GM23248 (cell line): ENCODE results near the gene PYCR2. TPM values are rescaled to one million over a fixed set of nuclear protein-coding genes. Genes with fewer than 3 reads are reported as not detected.

Experiments used
- DNase-seq: peaks from one replicate; pipeline ENCODE4 v3.0.0-alpha.2; 2015
- H2AFZ ChIP-seq: fragments of 200-600 bp; sonication (generic); 2 replicates; pipeline ENCODE4 v1.6.1; 2016; ENCODE audit warnings: antibody characterized with exemption
- H3F3A ChIP-seq: fragments of 200-600 bp; sonication (generic); 2 replicates; pipeline ENCODE4 v1.6.1; 2016; ENCODE audit warnings: mild to moderate bottlenecking, antibody characterized with exemption, mixed run types; ENCODE audit not compliant: insufficient read depth
- H3K27ac ChIP-seq: fragments of 200-600 bp; sonication (generic); 2 replicates; pipeline ENCODE4 v1.5.1; 2016; ENCODE audit warnings: mild to moderate bottlenecking
- H3K27me3 ChIP-seq: fragments of 200-600 bp; sonication (generic); replicated peaks from 2 replicates; pipeline ENCODE4 v1.6.1; 2016; ENCODE audit warnings: mild to moderate bottlenecking; ENCODE audit not compliant: insufficient read depth
- H3K36me3 ChIP-seq: fragments of 200-600 bp; sonication (generic); 2 replicates; pipeline ENCODE4 v1.6.1; 2016; ENCODE audit warnings: low read depth, mild to moderate bottlenecking
- H3K4me1 ChIP-seq: fragments of 200-600 bp; sonication (generic); 2 replicates; pipeline ENCODE4 v1.6.1; 2016; ENCODE audit warnings: mild to moderate bottlenecking; ENCODE audit not compliant: insufficient read depth
- H3K4me2 ChIP-seq: fragments of 200-600 bp; sonication (generic); one replicate; pipeline ENCODE4 v1.6.1; 2016; ENCODE audit warnings: mild to moderate bottlenecking; ENCODE audit not compliant: unreplicated experiment
- H3K4me3 ChIP-seq: fragments of 200-600 bp; sonication (generic); 2 replicates; pipeline ENCODE4 v1.5.1; 2016; ENCODE audit warnings: mild to moderate bottlenecking
- H3K79me2 ChIP-seq: fragments of 200-600 bp; sonication (generic); 2 replicates; pipeline ENCODE4 v1.6.1; 2016; ENCODE audit warnings: mild to moderate bottlenecking; ENCODE audit not compliant: insufficient read depth
- H3K9ac ChIP-seq: fragments of 200-600 bp; sonication (generic); 2 replicates; pipeline ENCODE4 v1.6.1; 2016; ENCODE audit warnings: mild to moderate bottlenecking
- H3K9me2 ChIP-seq: fragments of 200-600 bp; sonication (generic); 2 replicates; pipeline ENCODE4 v1.6.1; 2016; ENCODE audit warnings: mixed run types, mild to moderate bottlenecking, moderate library complexity; ENCODE audit not compliant: insufficient read depth
- H3K9me3 ChIP-seq: fragments of 200-600 bp; sonication (generic); one replicate; pipeline ENCODE4 v1.6.1; 2017; ENCODE audit warnings: low read depth
- H4K20me1 ChIP-seq: fragments of 200-600 bp; sonication (generic); 2 replicates; pipeline ENCODE4 v1.6.0; 2016; ENCODE audit not compliant: insufficient read depth
- EZH2 ChIP-seq: fragments of 200-600 bp; sonication (generic); IDR thresholded peaks from 2 replicates; pipeline ENCODE4 v1.6.1; 2018; ENCODE audit warnings: antibody characterized with exemption, mild to moderate bottlenecking; ENCODE audit not compliant: insufficient read depth, poor library complexity, severe bottlenecking
- EZH2phosphoT487 ChIP-seq: fragments of 200-600 bp; sonication (generic); IDR thresholded peaks from 2 replicates; pipeline ENCODE4 v1.6.1; 2018; ENCODE audit warnings: antibody characterized with exemption, moderate library complexity, mild to moderate bottlenecking, low read depth; ENCODE audit not compliant: insufficient read depth
- WGBS, 2 experiments: methylation state at CpG; one replicate each; pipeline ENCODE4 v1.1.6; 2015 to 2017; ENCODE audit warnings: low lambda C conversion rate in 2 of 2, low coverage in 1 of 2; ENCODE audit errors: missing lambda C conversion rate in 2 of 2; 5-methylcytosine and 5-hydroxymethylcytosine counted together
- in situ Hi-C: fragments of 300-500 bp; cut with MboI; formaldehyde crosslinking; loops from 2 replicates; pipeline ENCODE4 v1.15.0; 2020
- polyA plus RNA-seq: library from polyadenylated mRNA; unstranded; fragments of >200 nt; fragmentation: Nextera tagmentation; extraction: Ambion mirVana; gene quantifications from 2 replicates; pipeline ENCODE4 v1.2.1, GENCODE V29; 2016
- total RNA-seq: library from RNA; depleted of rRNA; stranded (reverse); fragments of >200 nt; shearing (Covaris generic); gene quantifications from 2 replicates; pipeline ENCODE4 v1.2.3, GENCODE V29; 2014

PYCR2 gene
- total and polyA plus RNA-seq, 2 experiments from 2014 or later, result 55.5 to 59.1 TPM

GRCh38 chr1:225944387-225944786 is 20.3 kb upstream of the PYCR2 start:
- 95 to 100% methylated on average over 2 of the region's 2 CpGs for WGBS, 2 experiments

GRCh38 chr1:225943582-225943981 is 19.5 kb upstream of the PYCR2 start:
- no peak overlapping the region for H3K4me3 ChIP-seq
- in situ Hi-C loops, result no loop called here
- 73 to 75% methylated on average over 4 of the region's 4 CpGs for WGBS, 2 experiments
- H3K9me3 ChIP-seq, result no peaks in the 10 kb centered on the region
- H3K4me2 ChIP-seq, result no peak overlapping the region
- H3K36me3 ChIP-seq, result no peaks in the 10 kb centered on the region
- H3K9me2 ChIP-seq, result no peaks in the 10 kb centered on the region
- H3K9ac ChIP-seq, result no peak overlapping the region
- no peaks in the 10 kb centered on the region for H3K79me2 ChIP-seq
- H3K27me3 ChIP-seq, result 0 out of 2 replicates have a peak, but pooled peaks cover 8% of the 10 kb centered on the region
- H3K27ac ChIP-seq, result no peak overlapping the region
- no peaks in the 10 kb centered on the region for H4K20me1 ChIP-seq
- no peaks in the 10 kb centered on the region for H3K4me1 ChIP-seq
- no peaks in the 10 kb centered on the region for H3F3A ChIP-seq
- DNase-seq, result no peak
- no peak overlapping the region for H2AFZ ChIP-seq
- TF ChIP-seq EZH2, result no peak
- TF ChIP-seq EZH2phosphoT487, result no peak

More at GRCh38 chr1:225944387-225944786, 20.3 kb upstream of the PYCR2 start:
- no peak overlapping the region for H3K9ac ChIP-seq
- no peak for DNase-seq
- no peaks in the 10 kb centered on the region for H3K4me1 ChIP-seq
- no peak overlapping the region for H3K4me2 ChIP-seq
- H3K36me3 ChIP-seq, result no peaks in the 10 kb centered on the region
- H3K9me3 ChIP-seq, result no peaks in the 10 kb centered on the region
- H3K79me2 ChIP-seq, result no peaks in the 10 kb centered on the region
- TF ChIP-seq EZH2, result no peak
- TF ChIP-seq EZH2phosphoT487, result no peak
- H2AFZ ChIP-seq, result no peak overlapping the region
- H3K27ac ChIP-seq, result no peak overlapping the region
- no peak overlapping the region for H3K4me3 ChIP-seq
- in situ Hi-C loops, result no loop called here
- H4K20me1 ChIP-seq, result no peaks in the 10 kb centered on the region
- H3K27me3 ChIP-seq, result 0 out of 2 replicates have a peak, but pooled peaks cover 8% of the 10 kb centered on the region
- no peaks in the 10 kb centered on the region for H3F3A ChIP-seq
- no peaks in the 10 kb centered on the region for H3K9me2 ChIP-seq

GRCh38 chr1:225942574-225942973 is 18.5 kb upstream of the PYCR2 start:
- no peak for DNase-seq
- TF ChIP-seq EZH2 (no peak), EZH2phosphoT487 (no peak)
- Histone ChIP-seq H4K20me1 (no peaks in the 10 kb centered on the region), H3K4me1 (no peaks in the 10 kb centered on the region), H3K9me2 (no peaks in the 10 kb centered on the region), H3K27ac (no peak overlapping the region), H3K4me3 (no peak overlapping the region), H3K4me2 (no peak overlapping the region), H3K27me3 (0 out of 2 replicates have a peak, but pooled peaks cover 8% of the 10 kb centered on the region), H3K9ac (no peak overlapping the region), H3F3A (no peaks in the 10 kb centered on the region), H3K36me3 (no peaks in the 10 kb centered on the region), H3K79me2 (no peaks in the 10 kb centered on the region), H2AFZ (no peak overlapping the region), H3K9me3 (no peaks in the 10 kb centered on the region)
- WGBS, 2 experiments, result 77 to 81% methylated on average over 7 of the region's 7 CpGs
- in situ Hi-C loops, result no loop called here

GRCh38 chr1:225941942-225942222 is 17.8 kb upstream of the PYCR2 start:
- H3K9me3 ChIP-seq, result no peaks in the 10 kb centered on the region
- 22 to 25% methylated on average over 1 of the region's 1 CpG for WGBS, 2 experiments
- H3K27ac ChIP-seq, result no peak overlapping the region
- 0 out of 2 replicates have a peak, but pooled peaks cover 7% of the 10 kb centered on the region for H3K27me3 ChIP-seq
- H3K79me2 ChIP-seq, result no peaks in the 10 kb centered on the region
- H3F3A ChIP-seq, result no peaks in the 10 kb centered on the region
- in situ Hi-C loops, result no loop called here
- no peak overlapping the region for H2AFZ ChIP-seq
- H3K9ac ChIP-seq, result no peak overlapping the region
- H4K20me1 ChIP-seq, result no peaks in the 10 kb centered on the region
- no peaks in the 10 kb centered on the region for H3K36me3 ChIP-seq
- DNase-seq, result no peak
- H3K4me3 ChIP-seq, result no peak overlapping the region
- H3K9me2 ChIP-seq, result no peaks in the 10 kb centered on the region
- no peak overlapping the region for H3K4me2 ChIP-seq
- no peaks in the 10 kb centered on the region for H3K4me1 ChIP-seq
- TF ChIP-seq EZH2phosphoT487 (no peak), EZH2 (no peak)
